DOHH2 (cell line): ENCODE data around the gene HLA-C.

ENCODE experiments used
- EZH2phosphoT487 ChIP-seq: fragments of 200-600 bp; sonication (generic); IDR thresholded peaks from 2 replicates; pipeline ENCODE4 v1.6.1; 2017; ENCODE audit warnings: borderline replicate concordance, mild to moderate bottlenecking, antibody characterized with exemption, low read length, moderate library complexity, mixed read lengths
- TF ChIP-seq, protein P1 (sequence below): fragments of 200-600 bp; sonication (generic); IDR thresholded peaks from one replicate; pipeline ENCODE4 v1.5.1; 2014; ENCODE audit warnings: antibody characterized with exemption, mild to moderate bottlenecking, low read depth, low read length; ENCODE audit not compliant: poor library complexity, severe bottlenecking

- TF ChIP-seq, protein P1, sequence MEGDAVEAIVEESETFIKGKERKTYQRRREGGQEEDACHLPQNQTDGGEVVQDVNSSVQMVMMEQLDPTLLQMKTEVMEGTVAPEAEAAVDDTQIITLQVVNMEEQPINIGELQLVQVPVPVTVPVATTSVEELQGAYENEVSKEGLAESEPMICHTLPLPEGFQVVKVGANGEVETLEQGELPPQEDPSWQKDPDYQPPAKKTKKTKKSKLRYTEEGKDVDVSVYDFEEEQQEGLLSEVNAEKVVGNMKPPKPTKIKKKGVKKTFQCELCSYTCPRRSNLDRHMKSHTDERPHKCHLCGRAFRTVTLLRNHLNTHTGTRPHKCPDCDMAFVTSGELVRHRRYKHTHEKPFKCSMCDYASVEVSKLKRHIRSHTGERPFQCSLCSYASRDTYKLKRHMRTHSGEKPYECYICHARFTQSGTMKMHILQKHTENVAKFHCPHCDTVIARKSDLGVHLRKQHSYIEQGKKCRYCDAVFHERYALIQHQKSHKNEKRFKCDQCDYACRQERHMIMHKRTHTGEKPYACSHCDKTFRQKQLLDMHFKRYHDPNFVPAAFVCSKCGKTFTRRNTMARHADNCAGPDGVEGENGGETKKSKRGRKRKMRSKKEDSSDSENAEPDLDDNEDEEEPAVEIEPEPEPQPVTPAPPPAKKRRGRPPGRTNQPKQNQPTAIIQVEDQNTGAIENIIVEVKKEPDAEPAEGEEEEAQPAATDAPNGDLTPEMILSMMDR: no peak
- no peak for TF ChIP-seq EZH2phosphoT487
These were observed 35.8 kb upstream of the HLA-C start for GRCh38 chr6:31307669-31308049.
